A549 (cell line): Measurements from ENCODE around the gene MYO10. TPM values are rescaled to one million over a fixed set of nuclear protein-coding genes. Genes with fewer than 3 reads are reported as not detected.

Experiments used
- ATAC-seq, 2 experiments: fragments of 200-7000 bp in 1 of 2; fragments of >200 bp in 1 of 2; cut with Nextera tagmentation in 1 of 2; cut with Tn5 transposase in 1 of 2; 3 replicates each; pipeline versions ENCODE4 v1.8.0 to v1.9.1; 2018 to 2020; ENCODE audit warnings: mild to moderate bottlenecking in 1 of 2, moderate library complexity in 1 of 2
- CTCF ChIA-PET: fragments of 300-600 bp; sonication (Branson Sonifier 250); formaldehyde crosslinking; extraction: SDS; loops from one replicate; lab custom pipeline; 2021; ENCODE audit warnings: antibody characterized with exemption, inconsistent platforms; lab: Yijun Ruan, JAX
- POLR2A ChIA-PET: fragments of 350-600 bp; formaldehyde crosslinking; extraction: SDS; loops from one replicate; lab custom pipeline; 2021; ENCODE audit warnings: antibody characterized with exemption, inconsistent platforms; lab: Yijun Ruan, JAX
- DNase-seq, 2 experiments: peaks; one replicate each; pipeline versions ENCODE4 v3.0.0 to v3.0.0-alpha.2; 2011 to 2016; ENCODE audit warnings: low read depth in 1 of 2, low spot score in 1 of 2
- FAIRE-seq: peaks from 2 replicates; lab custom pipeline; 2011; peaks lifted over from hg19 to GRCh38; lab: Jason Lieb, UNC
- H3K27ac ChIP-seq, 2 experiments: fragments of >200 bp; sonication (Bioruptor Twin); formaldehyde crosslinking; 3 replicates each; pipeline ENCODE4 v1.5.1; 2016 to 2017
- H3K4me1 ChIP-seq: fragments of >200 bp; sonication (Bioruptor Twin); formaldehyde crosslinking; 3 replicates; pipeline ENCODE4 v1.6.1; 2016
- H3K4me2 ChIP-seq: fragments of >200 bp; sonication (Bioruptor Twin); formaldehyde crosslinking; 3 replicates; pipeline ENCODE4 v1.6.1; 2016
- H3K4me3 ChIP-seq: fragments of >200 bp; sonication (Bioruptor Twin); formaldehyde crosslinking; 3 replicates; pipeline ENCODE4 v1.5.1; 2016
- H3K9me3 ChIP-seq: fragments of >200 bp; sonication (Bioruptor Twin); formaldehyde crosslinking; 3 replicates; pipeline ENCODE4 v1.6.1; 2016
- BCL3 ChIP-seq: fragments of >200 bp; sonication (Bioruptor Twin); formaldehyde crosslinking; IDR thresholded peaks from 3 replicates; pipeline ENCODE4 v1.6.1; 2016
- CBX2 ChIP-seq: fragments of 200-600 bp; sonication (generic); IDR thresholded peaks from 2 replicates; pipeline ENCODE4 v1.6.1; 2016; ENCODE audit warnings: low read depth, mild to moderate bottlenecking, borderline replicate concordance
- CHD4 ChIP-seq: fragments of 200-600 bp; sonication (generic); IDR thresholded peaks from 2 replicates; pipeline ENCODE4 v1.6.1; 2016; ENCODE audit warnings: antibody characterized with exemption, mild to moderate bottlenecking, borderline replicate concordance
- ELK1 ChIP-seq: fragments of 150-350 bp; IDR thresholded peaks from 2 replicates; pipeline ENCODE4 v1.6.1; 2014; ENCODE audit warnings: low read depth, mild to moderate bottlenecking, low read length
- EP300 ChIP-seq, 2 experiments: fragments of >200 bp; sonication (Bioruptor Twin); formaldehyde crosslinking; IDR thresholded peaks; 2 replicates in 1 of 2; 3 replicates in 1 of 2; pipeline ENCODE4 v1.6.1; 2016 to 2017
- ESRRA ChIP-seq: fragments of 150-350 bp; IDR thresholded peaks from 2 replicates; pipeline ENCODE4 v1.6.1; 2014; ENCODE audit warnings: mild to moderate bottlenecking, low read length, borderline replicate concordance
- FOSB ChIP-seq: fragments of 250-450 bp; sonication (Bioruptor Pico); IDR thresholded peaks from 2 replicates; pipeline ENCODE4 v1.5.0; 2020; ENCODE audit warnings: mild to moderate bottlenecking, moderate library complexity
- FOSL2 ChIP-seq, 2 experiments: fragments of 450-650 bp in 1 of 2; fragments of >200 bp in 1 of 2; sonication (Bioruptor Twin) in 1 of 2; formaldehyde crosslinking; IDR thresholded peaks; 2 replicates each; pipeline versions ENCODE4 v1.5.0 to v1.6.1; 2016 to 2020; ENCODE audit warnings: mild to moderate bottlenecking in 1 of 2, moderate library complexity in 1 of 2
- FOXS1 ChIP-seq: fragments of 250-450 bp; sonication (Bioruptor Pico); IDR thresholded peaks from 2 replicates; pipeline ENCODE4 v1.5.0; 2020; ENCODE audit warnings: mild to moderate bottlenecking, moderate library complexity
- GATA3 ChIP-seq: IDR thresholded peaks from 2 replicates; pipeline ENCODE4 v1.6.1; 2012; ENCODE audit warnings: borderline replicate concordance
- HDAC2 ChIP-seq: fragments of 200-600 bp; sonication (generic); IDR thresholded peaks from 2 replicates; pipeline ENCODE4 v1.6.1; 2016
- HOXA7 ChIP-seq: fragments of 250-450 bp; sonication (Bioruptor Pico); IDR thresholded peaks from 2 replicates; pipeline ENCODE4 v1.5.0; 2020; ENCODE audit warnings: mild to moderate bottlenecking, moderate library complexity
- HOXB13 ChIP-seq: fragments of 250-450 bp; sonication (Bioruptor Pico); IDR thresholded peaks from 2 replicates; pipeline ENCODE4 v1.5.0; 2020; ENCODE audit warnings: low read depth, mild to moderate bottlenecking, moderate library complexity
- HOXB5 ChIP-seq: fragments of 250-450 bp; sonication (Bioruptor Pico); IDR thresholded peaks from 2 replicates; pipeline ENCODE4 v1.5.0; 2020; ENCODE audit warnings: mild to moderate bottlenecking, moderate library complexity
- JUN ChIP-seq, 2 experiments: fragments of >200 bp; sonication (Bioruptor Twin); formaldehyde crosslinking; IDR thresholded peaks; 2 replicates in 1 of 2; 3 replicates in 1 of 2; pipeline ENCODE4 v1.6.1; 2016 to 2017
- MAFK ChIP-seq: fragments of 450-650 bp; IDR thresholded peaks from 2 replicates; pipeline ENCODE4 v1.6.1; 2014; ENCODE audit not compliant: partially characterized antibody
- NFE2L2 ChIP-seq: fragments of 150-350 bp; conservative IDR thresholded peaks from 2 replicates; pipeline ENCODE4 v1.6.1; 2014; ENCODE audit warnings: low read length
- NR3C1 ChIP-seq: fragments of >200 bp; sonication (Bioruptor Twin); formaldehyde crosslinking; IDR thresholded peaks from 3 replicates; pipeline ENCODE4 v1.6.1; 2017
- PBX3 ChIP-seq: IDR thresholded peaks from 2 replicates; pipeline ENCODE4 v1.6.1; 2012
- POLR2A ChIP-seq: IDR thresholded peaks from 2 replicates; pipeline ENCODE4 v1.6.1; 2012; ENCODE audit warnings: mild to moderate bottlenecking, low read length
- POLR2AphosphoS2 ChIP-seq: conservative IDR thresholded peaks from 2 replicates; pipeline ENCODE4 v1.6.1; 2012; ENCODE audit warnings: low read length, improper control_type of control experiment, inconsistent platforms
- RAD21 ChIP-seq, 2 experiments: fragments of >200 bp in 1 of 2; sonication (Bioruptor Twin) in 1 of 2; formaldehyde crosslinking in 1 of 2; IDR thresholded peaks in 1 of 2; conservative IDR thresholded peaks in 1 of 2; 2 replicates in 1 of 2; 3 replicates in 1 of 2; pipeline ENCODE4 v1.6.1; 2012 to 2018; ENCODE audit warnings: inconsistent platforms in 1 of 2
- RARB ChIP-seq: fragments of 250-450 bp; sonication (Bioruptor Pico); IDR thresholded peaks from 2 replicates; pipeline ENCODE4 v1.8.0; 2021; ENCODE audit warnings: mild to moderate bottlenecking, moderate library complexity
- RFX5 ChIP-seq: fragments of 450-650 bp; IDR thresholded peaks from 2 replicates; pipeline ENCODE4 v1.7.1; 2014; ENCODE audit warnings: antibody characterized with exemption, mild to moderate bottlenecking, moderate library complexity
- RNF2 ChIP-seq: fragments of 200-600 bp; sonication (generic); IDR thresholded peaks from 2 replicates; pipeline ENCODE4 v1.6.1; 2016; ENCODE audit warnings: low read depth, mild to moderate bottlenecking, antibody characterized with exemption, moderate library complexity, borderline replicate concordance
- SMC3 ChIP-seq: fragments of >200 bp; sonication (Bioruptor Twin); formaldehyde crosslinking; IDR thresholded peaks from 3 replicates; pipeline ENCODE4 v1.6.1; 2018; ENCODE audit warnings: inconsistent platforms
- TFCP2L1 ChIP-seq: fragments of 250-450 bp; sonication (Bioruptor Pico); IDR thresholded peaks from 2 replicates; pipeline ENCODE4 v1.5.0; 2021; ENCODE audit warnings: mild to moderate bottlenecking
- ZC3H11A ChIP-seq: fragments of 450-650 bp; IDR thresholded peaks from 2 replicates; pipeline ENCODE4 v1.6.1; 2014; ENCODE audit warnings: antibody characterized with exemption, mild to moderate bottlenecking
- ZNF302 ChIP-seq: fragments of 250-450 bp; sonication (Bioruptor Pico); IDR thresholded peaks from 2 replicates; pipeline ENCODE4 v1.9.0; 2021; ENCODE audit warnings: inconsistent platforms, mild to moderate bottlenecking, moderate library complexity
- ZSCAN20 ChIP-seq: fragments of 250-450 bp; sonication (Bioruptor Pico); IDR thresholded peaks from 2 replicates; pipeline ENCODE4 v1.8.0; 2022; ENCODE audit warnings: mild to moderate bottlenecking, moderate library complexity
- WGBS: methylation state at CpG from one replicate; pipeline ENCODE4 v1.1.6; 2017; ENCODE audit errors: missing lambda C conversion rate; 5-methylcytosine and 5-hydroxymethylcytosine counted together
- polyA plus RNA-seq, 4 experiments: library from polyadenylated mRNA; depleted of rRNA in 3 of 4; stranded (reverse); fragments of >200 nt; fragmentation: RNase III in 1 of 4; extraction: RNeasy Plus Mini Kit Qiagen cat#74134 plus additional on column Dnase treatment in 1 of 4; gene quantifications; 2 replicates in 3 of 4; 3 replicates in 1 of 4; pipeline ENCODE4 v1.2.3, GENCODE V29; 2011 to 2017

Gene MYO10
- polyA plus RNA-seq, 2 of the 4 experiments (the other 2 are of a cell fraction), result 68.0 to 68.5 TPM

GRCh38 chr5:16733331-16734006 lies 202.6 kb downstream of the MYO10 start:
- FAIRE-seq, result no peak
- TF ChIP-seq HOXA7 (CRISPR knock-in tag), result no peak
- TF ChIP-seq MAFK, result no peak
- no peak for TF ChIP-seq FOSL2 (IDR thresholded peaks at IDR 0.05)
- no peak for TF ChIP-seq FOSL2 (CRISPR knock-in tag; IDR thresholded peaks at IDR 0.05)
- TF ChIP-seq HOXB13 (CRISPR knock-in tag), result no peak
- no peak for TF ChIP-seq JUN (IDR thresholded peaks at IDR 0.05)
- no peak for TF ChIP-seq ZNF302 (CRISPR knock-in tag)
- no peak for TF ChIP-seq HOXB5 (CRISPR knock-in tag)
- no peak for TF ChIP-seq ESRRA
- TF ChIP-seq RNF2, result no peak
- TF ChIP-seq GATA3, result no peak
- no peak for TF ChIP-seq NFE2L2
- TF ChIP-seq BCL3, result no peak
- no peak for TF ChIP-seq CHD4
- no peak for TF ChIP-seq NR3C1
- no peak for TF ChIP-seq ZSCAN20 (CRISPR knock-in tag)
- no peak for TF ChIP-seq FOSB
- no peak for TF ChIP-seq ZC3H11A
- no peak for TF ChIP-seq RFX5
- TF ChIP-seq SMC3, result no peak
- no peak for TF ChIP-seq TFCP2L1
- Histone ChIP-seq H3K4me1 (peaks cover 23% of the 10 kb centered on the region), H3K9me3 (no peaks in the 10 kb centered on the region), H3K27ac (no peak overlapping the region), H3K4me3 (no peak overlapping the region), H3K4me2 (no peak overlapping the region)
- ChIA-PET POLR2A (no interaction called here), CTCF (interaction anchor here (0.9 to 2.2 kb wide), 3 partner anchors 8 to 456 kb away, joined by 3 to 5 read pairs (median 4); no protein-coding TSS in a partner anchor)
- ATAC-seq, result no peak
- no peak for DNase-seq
- 92% methylated on average over 12 of the region's 12 CpGs for WGBS

- no peaks in the 10 kb centered on the region for H3K9me3 ChIP-seq
- ChIA-PET POLR2A (no interaction called here), CTCF (interaction anchor here (0.6 to 2.2 kb wide), 4 partner anchors 14 to 457 kb away, joined by 3 to 5 read pairs (median 4); no protein-coding TSS in a partner anchor)
- no peak overlapping the region for H3K4me3 ChIP-seq
- no peak for TF ChIP-seq POLR2A
- no peak for TF ChIP-seq RNF2
- no peak for TF ChIP-seq CBX2
- no peak for TF ChIP-seq FOXS1 (CRISPR knock-in tag)
- no peak for TF ChIP-seq EP300 (IDR thresholded peaks at IDR 0.05)
- TF ChIP-seq SMC3, result no peak
- TF ChIP-seq TFCP2L1, result no peak
- TF ChIP-seq JUN (IDR thresholded peaks at IDR 0.05), result no peak
- TF ChIP-seq HOXB5 (CRISPR knock-in tag), result no peak
- TF ChIP-seq HDAC2, result no peak
- TF ChIP-seq RFX5, result no peak
- TF ChIP-seq ZNF302 (CRISPR knock-in tag), result no peak
- no peak for TF ChIP-seq RAD21 (conservative IDR thresholded peaks at IDR 0.05 in 1 of 2, IDR thresholded peaks at IDR 0.05 in 1 of 2)
- TF ChIP-seq POLR2AphosphoS2, result no peak
- TF ChIP-seq ZSCAN20 (CRISPR knock-in tag), result no peak
- no peak for TF ChIP-seq ELK1
- TF ChIP-seq PBX3, result no peak
- no peak for TF ChIP-seq RARB
- DNase-seq (no peak), FAIRE-seq (no peak), ATAC-seq (no peak)
- no peak overlapping the region for H3K4me2 ChIP-seq
- peaks cover 23% of the 10 kb centered on the region for H3K4me1 ChIP-seq
- H3K27ac ChIP-seq, result no peak overlapping the region
- 92% methylated on average over 5 of the region's 5 CpGs for WGBS
Observed at GRCh38 chr5:16732356-16732755, 203.7 kb downstream of the MYO10 start.
